Common myeloid progenitor, CD34-positive (primary cell): ENCODE results near the gene TTYH3.
A peak's percentile ranks its signal among the peaks of the same experiment; 100 is the strongest.

ENCODE experiments used
- CTCF ChIA-PET: fragments of 350-600 bp; sonication (Branson Sonifier 250); formaldehyde crosslinking; loops from one replicate; lab custom pipeline; 2021; ENCODE audit warnings: antibody characterized with exemption; lab: Charles Lee
- POLR2A ChIA-PET: fragments of 350-600 bp; sonication (Branson Sonifier 250); formaldehyde crosslinking; loops from one replicate; lab custom pipeline; 2021; ENCODE audit warnings: antibody characterized with exemption; lab: Charles Lee
- DNase-seq, 3 donors: peaks; one replicate each; pipeline versions ENCODE4 v3.0.0 to v3.0.0-alpha.2; 2013
- H3K27ac ChIP-seq, 2 experiments: 1 replicate in 1 of 2; 2 replicates in 1 of 2; pipeline ENCODE4 v1.7.0; 2013; ENCODE audit warnings: inconsistent platforms in 2 of 2, low read length in 2 of 2, mild to moderate bottlenecking in 2 of 2, low read depth in 1 of 2, moderate library complexity in 1 of 2; ENCODE audit not compliant: severe bottlenecking in 2 of 2, insufficient read depth in 1 of 2, poor library complexity in 1 of 2
- H3K27me3 ChIP-seq, 5 experiments: replicated peaks in 2 of 5; 1 replicate in 3 of 5; 2 replicates in 2 of 5; pipeline versions ENCODE4 v1.6.1 to v1.7.0; 2013; ENCODE audit warnings: low read length in 4 of 5, mild to moderate bottlenecking in 2 of 5, moderate library complexity in 2 of 5, inconsistent platforms in 1 of 5; ENCODE audit not compliant: insufficient read depth in 5 of 5, control insufficient read depth in 4 of 5
- H3K36me3 ChIP-seq, 4 experiments: 1 replicate in 2 of 4; 2 replicates in 2 of 4; pipeline versions ENCODE4 v1.6.1 to v1.7.0; 2013; ENCODE audit warnings: low read length in 3 of 4, control low read depth in 1 of 4, mild to moderate bottlenecking in 1 of 4; ENCODE audit not compliant: control insufficient read depth in 4 of 4, insufficient read depth in 4 of 4
- H3K4me1 ChIP-seq, 4 experiments: 1 replicate in 3 of 4; 2 replicates in 1 of 4; pipeline versions ENCODE4 v1.6.1 to v1.7.1; 2013; ENCODE audit warnings: low read length in 3 of 4, mild to moderate bottlenecking in 3 of 4, control low read depth in 1 of 4, inconsistent platforms in 1 of 4, moderate library complexity in 1 of 4; ENCODE audit not compliant: control insufficient read depth in 4 of 4, insufficient read depth in 4 of 4; ENCODE audit errors: control extremely low read depth in 1 of 4
- H3K4me3 ChIP-seq, 7 experiments: 1 replicate in 4 of 7; 2 replicates in 3 of 7; pipeline versions ENCODE4 v1.5.1 to v1.7.0; 2013; ENCODE audit warnings: mild to moderate bottlenecking in 7 of 7, low read length in 6 of 7, moderate library complexity in 6 of 7, inconsistent platforms in 2 of 7, low read depth in 2 of 7, control low read depth in 1 of 7; ENCODE audit not compliant: insufficient read depth in 4 of 7, control insufficient read depth in 1 of 7; ENCODE audit errors: extremely low read depth in 1 of 7
- H3K9me3 ChIP-seq, 5 experiments: 1 replicate in 4 of 5; 2 replicates in 1 of 5; pipeline versions ENCODE4 v1.6.1 to v1.7.1; 2013; ENCODE audit warnings: low read length in 4 of 5, mild to moderate bottlenecking in 2 of 5, inconsistent platforms in 1 of 5, low read depth in 1 of 5, moderate library complexity in 1 of 5; ENCODE audit not compliant: control insufficient read depth in 4 of 5, insufficient read depth in 2 of 5; ENCODE audit errors: control extremely low read depth in 1 of 5
- WGBS: methylation state at CpG from one replicate; pipeline ENCODE4 v1.1.5; 2013; ENCODE audit not compliant: insufficient coverage; 5-methylcytosine and 5-hydroxymethylcytosine counted together

Gene TTYH3

GRCh38 chr7:2639695-2640481, 8.1 kb downstream of the TTYH3 start:
- Histone ChIP-seq H3K4me1 (peaks cover 0 to 73% (median 45%) of the 10 kb centered on the region in 4 experiments), H3K27me3 (no peaks in the 10 kb centered on the region), H3K36me3 (peaks cover 0 to 28% (median 0%) of the 10 kb centered on the region in 4 experiments), H3K27ac (no peak overlapping the region), H3K9me3 (no peaks in the 10 kb centered on the region), H3K4me3 (no peak overlapping the region)
- 88% methylated on average over 27 of the region's 37 CpGs for WGBS
- DNase-seq: peak in 1 of 3 donors; percentile 20
- ChIA-PET POLR2A (interaction anchor here (0.9 kb wide), 1 partner anchor 8 kb away, joined by 3 read pairs; the partner anchor contains the start of gene TTYH3), CTCF (interaction anchor here (1.4 kb wide), 1 partner anchor 10 kb away, joined by 3 read pairs; no protein-coding TSS in a partner anchor)

GRCh38 chr7:2640482-2640830, 8.7 kb downstream of the TTYH3 start:
- WGBS: 81% methylated on average over 12 of the region's 12 CpGs
- Histone ChIP-seq H3K4me3 (no peak overlapping the region), H3K9me3 (no peaks in the 10 kb centered on the region), H3K36me3 (peaks cover 0 to 28% (median 0%) of the 10 kb centered on the region in 4 experiments), H3K27ac (no peak overlapping the region), H3K27me3 (no peaks in the 10 kb centered on the region), H3K4me1 (peaks cover 0 to 74% (median 49%) of the 10 kb centered on the region in 4 experiments)
- POLR2A ChIA-PET: interaction anchor here (0.9 kb wide), 1 partner anchor 8 kb away, joined by 3 read pairs; the partner anchor contains the start of gene TTYH3
- DNase-seq: no peak
- CTCF ChIA-PET: interaction anchor here (1.4 kb wide), 1 partner anchor 10 kb away, joined by 3 read pairs; no protein-coding TSS in a partner anchor

- DNase-seq: no peak
Observed at GRCh38 chr7:2640846-2641316, 9.1 kb downstream of the TTYH3 start.

GRCh38 chr7:2641406-2642393, 9.9 kb downstream of the TTYH3 start:
- H3K4me3 ChIP-seq: no peak overlapping the region
- H3K4me1 ChIP-seq: peaks cover 0 to 75% (median 52%) of the 10 kb centered on the region in 4 experiments
- ChIA-PET POLR2A (no interaction called here), CTCF (interaction anchor here (0.8 to 4.6 kb wide), 5 partner anchors 10 to 40 kb away, joined by 3 to 33 read pairs (median 3); partner anchors contain the start of gene TTYH3)
- no peaks in the 10 kb centered on the region for H3K9me3 ChIP-seq
- H3K27ac ChIP-seq: no peak overlapping the region
- peak; percentile 17 to 63 (median 58) for DNase-seq
- no peaks in the 10 kb centered on the region for H3K27me3 ChIP-seq
- H3K36me3 ChIP-seq: peaks cover 0 to 26% (median under 1%) of the 10 kb centered on the region in 4 experiments
- WGBS: 76% methylated on average over 36 of the region's 39 CpGs

More at GRCh38 chr7:2640846-2641316, 9.1 kb downstream of the TTYH3 start:
- Histone ChIP-seq H3K4me1 (peaks cover 0 to 75% (median 51%) of the 10 kb centered on the region in 4 experiments), H3K4me3 (no peak overlapping the region), H3K27ac (no peak overlapping the region), H3K36me3 (peaks cover 0 to 28% (median 0%) of the 10 kb centered on the region in 4 experiments), H3K9me3 (no peaks in the 10 kb centered on the region), H3K27me3 (no peaks in the 10 kb centered on the region)
- WGBS: 90% methylated on average over 5 of the region's 9 CpGs
- ChIA-PET CTCF (interaction anchor here (1.4 kb wide), 1 partner anchor 9 kb away, joined by 3 read pairs; no protein-coding TSS in a partner anchor), POLR2A (interaction anchor here (0.9 kb wide), 1 partner anchor 9 kb away, joined by 3 read pairs; the partner anchor contains the start of gene TTYH3)

GRCh38 chr7:2643386-2644219, 11.8 kb downstream of the TTYH3 start:
- ChIA-PET CTCF (interaction anchor here (0.6 to 4.6 kb wide), 11 partner anchors 11 to 190 kb away, joined by 3 to 33 read pairs (median 4); no protein-coding TSS in a partner anchor), POLR2A (interaction anchor here (1.3 kb wide), 1 partner anchor 15 kb away, joined by 4 read pairs; no protein-coding TSS in a partner anchor)
- Histone ChIP-seq H3K27ac (no peak overlapping the region), H3K4me1 (peaks cover 0 to 57% (median 43%) of the 10 kb centered on the region in 4 experiments), H3K27me3 (no peaks in the 10 kb centered on the region), H3K9me3 (no peaks in the 10 kb centered on the region), H3K36me3 (peaks cover 0 to 43% (median 13%) of the 10 kb centered on the region in 4 experiments), H3K4me3 (no peak overlapping the region)
- peak in 2 of 3 donors; percentile 42 to 49 for DNase-seq
- 94% methylated on average over 26 of the region's 29 CpGs for WGBS

- CTCF ChIA-PET: interaction anchor here (0.6 to 4.6 kb wide), 12 partner anchors 10 to 190 kb away, joined by 3 to 33 read pairs (median 4); no protein-coding TSS in a partner anchor
- H3K36me3 ChIP-seq: peaks cover 0 to 42% (median 15%) of the 10 kb centered on the region in 4 experiments
- H3K4me1 ChIP-seq: peaks cover 0 to 51% (median 43%) of the 10 kb centered on the region in 4 experiments
- WGBS: 89% methylated on average over 6 of the region's 6 CpGs
- POLR2A ChIA-PET: interaction anchor here (1.3 to 1.5 kb wide), 2 partner anchors 14 to 35 kb away, joined by 3 to 4 read pairs; no protein-coding TSS in a partner anchor
- H3K4me3 ChIP-seq: no peak overlapping the region
- no peak for DNase-seq
- no peaks in the 10 kb centered on the region for H3K27me3 ChIP-seq
- H3K9me3 ChIP-seq: no peaks in the 10 kb centered on the region
- no peak overlapping the region for H3K27ac ChIP-seq
Observed at GRCh38 chr7:2644220-2644561, 12.4 kb downstream of the TTYH3 start.
